HG02970 (cell line): Measurements from ENCODE around the gene MYO5C.

Source experiments
- ATAC-seq: cut with Tn5 transposase; IDR thresholded peaks from one replicate; pipeline ENCODE4 v1.9.1; 2021; ENCODE audit warnings: mild to moderate bottlenecking, moderate library complexity, moderate number of reproducible peaks; ENCODE audit not compliant: unreplicated experiment, low FRiP score

MYO5C gene

DNA sequence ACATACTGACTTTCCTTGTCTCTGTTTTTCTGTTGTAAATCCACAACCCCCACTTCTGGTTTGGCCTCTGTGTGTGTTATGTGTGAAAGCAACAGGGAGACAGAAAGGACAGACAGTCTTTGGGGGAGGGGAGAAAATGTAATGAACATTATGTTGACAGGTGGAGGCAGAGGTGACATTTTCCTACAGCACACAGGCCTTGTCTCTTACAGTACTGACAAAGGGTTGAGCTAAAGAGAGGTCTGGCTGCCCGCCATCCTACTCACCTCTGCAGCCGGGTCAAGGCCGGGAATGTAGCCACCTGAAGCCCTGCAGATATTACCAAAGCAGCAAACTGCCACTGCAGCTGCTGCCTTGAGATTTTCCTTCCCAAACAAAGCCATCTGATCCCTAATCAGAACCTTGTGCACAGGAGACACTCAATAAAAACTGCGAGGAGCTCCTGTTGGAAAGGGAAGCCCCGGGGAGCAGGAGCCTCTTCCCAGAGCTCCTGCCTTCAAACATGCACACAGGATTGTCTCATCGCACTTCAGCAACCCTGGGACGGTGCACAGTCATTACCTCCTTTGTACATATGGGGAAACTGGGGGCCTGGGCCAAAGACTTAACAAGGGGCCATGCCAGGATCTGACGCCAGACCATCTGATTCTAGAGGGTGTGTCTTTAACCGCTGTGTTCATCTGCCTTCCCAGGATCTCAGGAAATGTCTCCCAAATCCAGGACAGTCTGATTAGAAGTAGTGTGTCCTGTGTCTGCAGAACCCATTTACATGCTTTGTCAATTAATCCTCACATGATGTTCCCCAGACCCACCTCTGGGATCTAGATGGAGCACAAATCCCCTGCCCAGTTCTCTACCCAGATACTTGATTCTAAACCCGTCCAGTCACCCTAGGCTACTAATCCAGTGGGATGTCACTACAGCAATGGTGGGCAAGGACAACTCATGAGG is 14.2 kb downstream of the MYO5C start:
- no peak for ATAC-seq

DNA sequence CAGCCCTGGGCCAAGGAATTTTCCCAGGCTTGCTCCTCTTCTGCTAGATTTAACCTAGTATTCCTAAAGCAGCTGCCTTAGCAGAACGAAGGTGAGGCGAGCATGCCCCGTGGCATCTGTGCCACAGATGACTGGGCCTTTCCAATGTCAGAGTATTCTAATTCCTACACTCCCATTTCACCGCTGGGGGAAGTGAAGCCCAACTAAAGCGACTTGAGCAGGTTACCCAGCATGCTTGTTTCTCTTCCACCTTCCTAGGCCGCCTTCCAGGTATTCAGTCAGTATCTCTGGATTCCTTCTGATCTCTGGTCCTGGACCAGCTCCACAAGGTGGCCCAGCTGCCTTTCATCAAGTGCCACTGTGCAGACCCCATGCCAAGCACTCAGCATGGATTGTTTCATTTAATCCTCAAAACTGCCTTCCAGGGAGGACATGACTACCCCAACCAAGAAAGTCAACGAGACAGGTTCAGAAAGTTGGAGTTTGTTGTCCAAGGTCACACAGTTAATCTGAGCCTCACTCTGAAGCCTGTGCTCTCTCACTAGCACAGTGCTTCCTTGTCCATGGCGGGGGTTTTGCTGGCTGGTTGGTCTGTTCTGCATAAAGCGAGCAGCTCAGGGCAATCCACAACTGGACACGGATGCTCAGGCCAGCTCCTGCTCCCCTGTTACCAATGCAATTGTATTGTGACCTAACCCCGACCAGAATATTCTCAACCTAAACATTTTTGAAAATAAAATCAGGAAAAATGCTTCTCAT is 15.1 kb downstream of the MYO5C start:
- ATAC-seq, result no peak

DNA sequence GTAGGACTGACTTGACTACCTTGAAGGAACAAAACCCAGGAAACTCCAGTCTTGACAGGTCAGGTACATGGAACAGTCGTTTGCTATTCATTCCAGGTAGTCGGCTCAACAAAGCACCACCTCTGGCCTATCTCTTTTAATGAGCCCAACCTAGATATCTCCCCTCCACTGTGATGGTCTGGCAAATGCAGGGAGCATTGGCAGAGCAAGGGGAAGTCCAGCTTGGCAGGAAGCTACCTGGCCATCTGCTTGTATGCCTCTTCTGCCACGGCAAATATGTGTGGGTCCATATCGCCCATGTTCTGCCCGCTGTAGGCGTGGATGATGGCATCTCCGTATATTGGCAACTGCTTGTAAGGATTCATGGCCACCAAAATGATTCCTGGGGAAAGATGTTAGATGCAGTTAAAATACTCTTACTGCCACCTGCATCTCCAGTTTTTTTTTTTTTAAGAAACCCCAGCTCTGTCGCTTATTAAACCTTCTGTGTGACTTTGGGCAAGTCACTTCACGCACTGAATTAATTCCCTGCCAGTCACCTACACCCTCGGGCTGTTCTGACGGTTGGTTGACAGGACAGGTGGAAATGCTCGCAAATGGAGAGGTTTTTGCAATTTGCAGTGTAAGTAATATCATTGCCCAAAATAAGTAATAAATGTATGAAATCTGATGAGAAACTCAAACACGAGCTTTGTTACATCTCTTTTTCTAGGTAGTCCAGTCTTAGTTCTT is 16.8 kb downstream of the MYO5C start:
- ATAC-seq, result no peak

DNA sequence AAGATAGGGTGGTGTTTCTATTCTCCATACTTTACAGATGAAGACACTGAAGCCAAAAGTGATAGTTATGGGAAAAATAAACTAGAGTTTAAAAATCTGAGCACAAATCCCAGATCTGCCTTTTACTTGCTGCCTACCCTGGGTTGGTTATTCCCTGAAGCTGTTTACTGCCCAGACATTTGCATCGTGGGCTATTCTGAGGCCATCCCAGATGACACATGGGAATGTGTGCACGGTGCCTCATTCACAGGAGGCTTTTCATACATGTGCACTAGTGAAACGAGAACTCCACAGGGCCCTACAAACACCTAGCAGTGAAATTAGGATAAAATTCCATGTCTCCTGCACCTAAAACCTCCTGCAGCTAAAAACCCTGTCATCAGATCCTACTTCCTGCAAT is 17.5 kb downstream of the MYO5C start:
- ATAC-seq, result no peak

DNA sequence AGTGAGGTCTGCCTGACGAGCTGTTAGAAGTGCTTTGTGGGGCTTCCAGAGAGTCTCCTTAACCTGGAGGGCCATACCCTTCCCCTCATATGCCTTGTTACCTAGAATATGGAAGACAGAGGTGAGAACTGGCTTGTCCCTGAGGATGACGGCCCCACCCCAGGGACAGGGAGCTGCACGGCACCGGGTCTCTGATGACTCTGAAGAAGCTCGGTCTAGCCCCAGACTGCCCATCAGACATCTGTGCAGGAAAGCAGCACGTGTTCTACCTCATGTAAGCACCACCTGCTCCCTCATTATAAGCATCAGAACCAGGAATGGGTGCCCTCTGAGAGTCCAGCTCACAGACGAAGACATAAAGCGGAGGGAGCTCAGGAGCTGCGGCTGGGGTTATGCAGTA is 18.0 kb downstream of the MYO5C start:
- ATAC-seq, result no peak

DNA sequence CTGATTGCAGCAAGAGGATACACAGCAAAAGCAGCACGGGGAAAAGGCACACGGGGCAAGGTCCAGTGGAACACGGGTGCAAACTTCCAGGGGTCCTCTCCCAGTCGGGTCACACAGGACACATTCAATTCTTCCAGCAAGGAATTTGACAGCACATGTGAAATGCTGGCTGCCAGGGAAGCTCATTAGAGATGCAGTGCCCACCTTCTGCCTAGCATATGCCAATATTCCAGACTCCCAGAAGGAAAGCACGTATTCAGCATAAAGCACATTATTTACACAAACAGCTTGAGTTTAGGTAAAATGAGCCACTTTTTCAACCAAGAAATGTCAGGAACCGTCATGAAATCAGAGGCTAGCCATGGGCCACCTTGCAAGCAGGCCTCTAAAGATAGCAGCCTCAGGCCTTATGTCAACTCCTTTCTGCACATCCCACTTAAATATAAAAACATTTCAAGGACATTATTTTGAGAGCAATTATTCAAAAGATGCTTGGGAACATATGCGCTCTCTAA is 19.3 kb downstream of the MYO5C start:
- ATAC-seq, result no peak

DNA sequence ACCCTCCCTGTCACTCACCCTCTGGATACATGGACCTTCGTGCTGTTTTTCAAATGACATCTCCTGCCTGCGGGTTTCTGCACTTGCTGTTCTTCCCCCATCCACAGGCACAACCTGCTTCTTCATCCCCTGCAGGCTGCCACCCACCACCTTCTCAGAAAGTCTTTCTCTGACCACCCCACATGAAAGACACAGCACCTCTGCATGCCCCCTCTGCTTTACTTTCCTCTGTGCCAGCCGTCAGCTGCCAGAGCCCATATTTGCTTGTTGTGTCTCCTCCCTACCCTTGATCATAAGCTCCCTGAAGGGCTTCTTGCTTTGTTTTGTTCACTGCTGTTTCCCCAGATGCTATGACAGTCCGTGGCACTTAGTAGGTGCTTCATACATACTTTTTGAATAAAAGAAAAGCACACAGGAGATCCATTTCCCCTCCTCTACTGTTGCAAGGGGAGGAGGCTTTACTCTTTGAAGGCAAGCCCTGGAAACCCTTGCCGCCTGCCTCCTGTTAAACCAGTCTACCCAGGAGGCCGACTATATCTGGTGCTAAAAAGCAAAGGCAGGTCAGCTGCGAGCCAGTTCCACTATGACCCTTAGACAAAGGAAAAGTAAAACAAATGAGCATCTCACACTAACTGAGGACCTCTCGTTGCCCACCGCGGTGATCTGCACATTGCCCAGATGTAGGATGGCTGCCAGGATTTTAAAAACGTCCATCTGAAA is 31.9 kb downstream of the MYO5C start:
- no peak for ATAC-seq

DNA sequence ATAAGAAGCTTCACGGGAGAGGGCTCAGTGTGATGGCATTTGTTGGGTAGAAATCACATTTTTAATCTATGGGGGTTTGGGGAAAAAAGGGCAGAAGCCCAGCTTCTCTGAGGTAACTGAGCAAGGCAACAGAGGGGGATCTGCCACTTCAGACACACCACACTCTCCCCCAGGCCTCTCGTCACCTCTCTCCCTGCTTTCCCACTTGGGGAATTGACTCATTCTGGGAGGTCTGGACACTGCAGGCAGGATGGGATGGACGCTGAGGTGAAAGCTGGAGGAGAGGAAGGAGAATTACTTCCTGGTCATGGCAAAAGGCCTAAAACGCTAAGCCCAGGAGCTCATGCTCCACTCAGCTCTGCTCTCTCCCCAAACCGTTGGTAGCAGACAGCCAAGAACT is 33.2 kb downstream of the MYO5C start:
- no peak for ATAC-seq

DNA sequence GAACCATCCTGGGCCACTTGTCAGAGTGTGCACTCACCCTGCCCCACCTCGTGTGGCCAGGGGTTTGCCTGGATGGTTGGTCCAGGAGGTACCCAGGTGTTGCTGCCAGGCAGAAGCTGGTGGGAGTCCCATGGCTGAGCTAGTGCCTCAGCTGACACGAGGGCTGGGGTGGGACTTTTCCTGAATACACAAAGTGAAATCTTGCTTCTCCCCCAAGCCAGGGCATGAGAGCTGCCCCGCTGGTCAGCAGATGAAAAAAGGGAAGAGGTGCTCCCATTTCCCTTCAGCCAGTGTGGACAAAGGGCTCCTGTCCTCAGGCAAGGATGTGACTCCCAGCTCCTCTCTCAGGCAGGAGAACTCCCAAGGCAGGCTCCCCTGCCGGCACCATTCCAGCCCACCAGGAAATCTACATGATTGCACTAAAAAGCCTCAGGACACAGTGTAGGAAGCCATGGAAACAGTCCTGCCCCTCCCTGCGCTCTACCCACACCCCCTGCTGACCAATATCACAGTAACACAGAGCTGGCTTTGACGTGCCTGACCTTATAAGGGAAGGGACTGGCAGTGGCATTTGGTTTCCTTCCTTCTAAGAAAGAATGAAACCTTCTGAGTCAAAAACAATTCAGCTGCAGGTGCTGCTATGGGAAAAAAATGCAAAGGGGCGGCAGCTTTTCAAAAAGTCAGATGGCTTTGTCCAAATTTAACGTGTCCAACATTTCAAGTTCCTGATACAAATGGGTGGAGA is 33.9 kb downstream of the MYO5C start:
- peak; percentile 93 for ATAC-seq

DNA sequence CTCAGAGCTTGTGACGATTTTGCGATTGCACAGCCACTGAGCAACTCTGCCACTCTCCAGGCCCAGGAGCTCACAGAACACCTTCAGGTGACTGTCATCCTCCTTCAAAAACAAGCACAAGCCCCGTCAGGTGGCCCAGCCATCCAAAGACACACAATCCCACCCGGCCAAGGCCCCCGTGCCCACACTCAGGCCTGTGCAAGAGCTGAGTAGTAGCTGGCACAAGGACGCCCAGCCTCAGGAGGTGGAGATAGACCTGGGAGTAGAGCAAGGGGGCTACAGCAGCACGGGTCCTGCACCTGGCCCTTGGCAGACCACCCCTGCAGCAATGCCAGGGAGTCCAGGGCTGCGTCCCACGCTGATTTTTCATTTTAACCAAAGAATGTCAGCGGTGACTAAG is 34.6 kb downstream of the MYO5C start:
- no peak for ATAC-seq

DNA sequence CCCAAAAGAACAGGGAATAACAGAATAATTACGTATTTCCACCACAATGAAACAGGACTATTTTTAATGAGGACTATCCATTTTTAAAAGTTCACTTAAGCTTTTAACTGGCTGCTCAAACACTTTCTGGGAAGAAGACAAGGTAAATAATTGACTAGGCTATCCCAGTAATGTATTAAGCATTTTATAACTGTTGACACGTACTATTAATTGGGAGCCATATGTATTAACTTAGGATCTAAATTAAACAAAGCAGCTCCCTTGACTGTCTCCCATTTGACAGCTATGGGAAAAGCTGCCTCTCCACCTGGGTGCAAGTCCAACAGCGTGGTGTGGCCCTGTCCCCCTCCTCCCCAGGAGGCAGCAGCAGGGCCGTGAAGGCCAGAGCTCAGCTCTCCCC is 36.1 kb downstream of the MYO5C start:
- ATAC-seq, result no peak

DNA sequence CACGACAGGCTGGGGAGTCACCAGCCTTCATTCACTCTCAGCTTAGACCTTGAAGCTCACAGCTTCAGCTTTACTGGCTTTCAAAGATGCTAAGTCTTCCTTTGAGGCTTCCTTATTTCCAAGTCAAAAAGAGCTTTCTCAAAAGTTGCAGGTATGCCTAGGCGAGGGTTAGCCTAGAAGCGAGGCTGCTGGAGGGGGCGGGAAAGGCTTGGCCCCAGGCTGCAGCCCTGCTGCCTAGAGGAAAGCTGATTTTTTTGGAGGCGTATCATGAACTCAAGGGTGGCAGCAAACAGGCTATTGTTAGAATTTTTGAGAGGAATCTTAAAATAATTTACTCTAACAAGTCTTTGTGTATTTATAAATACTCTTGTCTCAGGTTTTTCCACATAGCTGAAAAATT is 37.1 kb downstream of the MYO5C start:
- no peak for ATAC-seq

DNA sequence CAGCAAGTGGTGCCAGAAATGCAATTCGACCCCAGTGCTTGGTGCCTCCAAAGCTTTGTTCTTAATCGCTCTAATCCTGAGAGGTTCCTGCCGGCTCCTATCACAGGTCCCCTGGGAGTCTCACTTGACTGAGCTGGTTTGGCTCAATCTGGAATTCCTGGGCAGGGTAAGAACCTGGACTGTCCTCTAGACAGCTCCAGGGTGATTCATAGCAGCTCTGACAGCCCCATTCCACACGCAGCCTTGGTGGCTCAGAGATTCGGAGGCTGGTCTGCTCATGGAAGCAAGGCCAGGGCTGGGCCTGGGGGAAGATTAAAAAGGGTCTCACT is 37.9 kb downstream of the MYO5C start:
- no peak for ATAC-seq

DNA sequence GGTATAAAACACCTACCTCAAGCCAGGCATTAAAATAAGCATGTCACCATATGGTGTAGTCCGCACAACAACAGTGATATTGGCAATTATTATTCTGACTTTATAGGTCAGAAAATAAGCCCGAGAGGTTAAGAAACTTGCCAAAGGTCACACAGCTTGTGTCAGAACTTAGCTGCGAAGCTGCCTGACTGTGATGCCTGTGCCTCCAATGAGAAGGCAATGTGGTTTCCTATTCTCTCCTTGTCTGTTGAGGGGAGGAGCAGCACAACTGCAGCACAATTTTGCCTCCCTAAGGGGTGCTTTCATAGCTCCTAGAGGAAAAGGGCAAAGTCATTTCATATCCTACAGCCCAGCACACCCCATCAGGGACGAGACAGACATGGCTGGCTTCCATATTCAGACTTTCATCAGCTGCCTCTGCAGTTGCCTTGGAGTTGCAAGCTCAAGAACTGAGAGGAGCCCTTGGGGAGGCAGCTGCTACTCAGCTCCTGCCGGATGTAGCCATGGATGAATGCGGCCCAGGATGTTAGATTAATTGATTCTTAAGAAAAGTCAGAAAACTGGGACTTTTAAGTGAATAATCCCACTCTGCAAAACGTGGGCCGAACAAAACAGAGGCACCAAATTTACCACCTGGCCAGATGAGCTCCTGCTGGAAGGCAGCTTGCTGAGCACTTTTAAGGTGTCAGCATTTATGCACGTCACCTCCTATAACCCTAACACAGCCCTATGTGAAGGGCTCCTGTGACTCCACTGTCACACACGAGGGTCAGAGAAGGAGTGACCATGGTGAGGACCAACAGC is 38.5 kb downstream of the MYO5C start:
- ATAC-seq, result no peak

DNA sequence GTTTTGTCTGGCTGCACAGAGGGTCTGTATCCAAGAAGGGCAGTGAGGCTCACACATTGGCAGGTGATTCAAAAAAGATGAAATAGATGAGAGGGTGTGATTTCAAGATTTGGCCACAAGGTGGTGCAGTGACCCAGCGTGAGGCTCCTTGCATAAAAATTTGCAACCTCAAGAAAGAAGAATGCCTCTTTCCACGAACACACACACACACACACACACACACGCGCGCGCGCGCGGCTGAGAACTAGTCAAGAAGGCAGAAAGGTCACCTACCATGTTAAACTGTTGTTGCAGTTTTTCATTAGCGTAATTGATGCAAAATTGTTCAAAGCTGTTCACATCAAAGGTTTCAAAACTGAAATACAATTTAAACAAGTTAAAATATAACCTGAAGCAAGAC is 39.2 kb downstream of the MYO5C start:
- ATAC-seq, result no peak

DNA sequence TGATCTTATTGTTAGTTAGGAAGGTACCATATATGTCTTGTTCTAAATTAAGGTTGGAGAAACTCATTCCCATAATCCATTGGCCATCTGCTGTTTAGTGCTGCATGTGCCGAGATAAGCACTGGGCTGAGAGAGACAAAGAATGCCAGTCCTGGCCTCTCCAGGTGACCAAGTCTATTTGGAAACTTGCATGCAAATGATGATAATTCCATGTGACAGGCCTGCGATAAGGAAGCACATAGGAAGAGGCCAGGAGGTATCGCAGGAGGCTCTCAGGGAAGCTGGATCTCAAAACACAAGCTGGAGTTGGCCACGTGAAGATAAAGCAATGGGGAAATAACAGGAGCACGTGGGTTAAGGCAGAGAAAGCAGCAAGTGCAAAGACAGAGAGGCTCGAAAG is 39.7 kb downstream of the MYO5C start:
- no peak for ATAC-seq

DNA sequence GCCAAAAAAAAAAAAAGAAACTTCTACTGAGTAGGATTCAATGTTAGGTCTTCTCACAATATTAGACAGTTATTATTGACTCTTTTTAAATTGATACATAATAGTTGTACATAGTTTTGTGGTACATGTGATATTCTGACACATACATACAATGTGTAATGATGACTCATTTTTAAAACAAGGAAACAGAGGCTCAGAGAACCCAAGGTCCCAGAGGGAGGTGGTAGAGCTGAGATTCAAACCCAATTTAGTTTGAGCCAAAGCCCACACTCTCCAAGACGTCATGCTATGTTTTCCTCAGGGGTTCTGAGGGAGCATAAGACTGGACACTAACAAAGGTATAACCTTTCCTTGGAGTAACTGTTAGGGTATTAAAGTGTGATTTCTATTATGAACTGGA is 40.6 kb downstream of the MYO5C start:
- ATAC-seq, result no peak

DNA sequence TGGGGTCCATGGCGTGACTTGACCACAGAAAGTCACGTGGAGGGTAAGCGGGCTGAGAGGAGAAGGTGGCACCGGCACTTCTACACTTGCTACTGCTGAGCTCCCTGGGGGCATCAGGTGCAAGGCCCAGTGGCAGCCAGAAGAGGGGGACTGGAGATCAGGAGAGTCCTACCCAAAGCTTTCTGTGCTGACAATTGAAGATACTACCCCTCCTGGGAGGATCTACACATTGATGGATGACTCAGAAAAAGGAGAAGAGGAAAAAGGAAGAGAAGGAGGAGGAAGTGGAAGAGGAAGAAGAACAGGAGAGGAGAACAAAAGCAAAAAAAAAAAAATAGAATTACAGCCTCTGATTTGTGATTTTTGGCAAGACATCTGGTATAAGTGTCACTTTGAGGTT is 41.2 kb downstream of the MYO5C start:
- ATAC-seq, result no peak

DNA sequence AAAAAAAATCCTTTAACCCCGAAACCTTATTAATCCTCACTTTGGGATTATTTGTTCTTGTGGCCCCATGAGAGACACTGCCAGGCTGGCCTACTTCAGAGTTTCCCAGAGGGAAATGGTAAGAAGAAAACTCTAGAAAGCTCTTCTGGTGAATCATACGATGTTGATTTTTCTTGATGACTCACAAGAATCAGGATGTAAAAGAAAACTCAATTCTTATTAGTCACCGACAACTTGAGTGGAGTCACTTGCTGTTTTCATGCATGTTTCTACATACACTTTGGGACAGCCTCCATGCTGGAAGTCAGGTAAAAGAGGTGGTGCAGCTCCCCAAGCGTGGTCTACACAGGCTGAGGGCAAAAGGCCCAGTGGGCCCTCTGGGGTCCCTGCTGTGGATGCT is 42.8 kb downstream of the MYO5C start:
- ATAC-seq, result no peak
